Activated T-helper 17 cell treated with anti-CD3 and anti-CD28 coated beads, Interleukin-2, amount 50 U/mL, for 72 hours (primary cell): ENCODE measurements around the gene COMMD4. TPM values are rescaled to one million over a fixed set of nuclear protein-coding genes. Genes with fewer than 3 reads are reported as not detected.

Experiments
- ATAC-seq: fragments of 150-1000 bp; cut with Tn5 transposase; replicated peaks from 2 replicates; pipeline ENCODE4 v1.10.0; 2021; ENCODE audit warnings: mild to moderate bottlenecking, moderate library complexity
- H3K27ac Mint-ChIP-seq: one replicate; pipeline ENCODE4 v1.8.0; 2022; ENCODE audit warnings: mixed read lengths
- H3K27me3 Mint-ChIP-seq: one replicate; pipeline ENCODE4 v1.8.0; 2022; ENCODE audit warnings: mixed read lengths
- H3K36me3 Mint-ChIP-seq: one replicate; pipeline ENCODE4 v1.8.0; 2022; ENCODE audit warnings: low read depth, mild to moderate bottlenecking, mixed read lengths
- H3K4me1 Mint-ChIP-seq: one replicate; pipeline ENCODE4 v1.8.0; 2022; ENCODE audit warnings: mixed read lengths
- H3K4me3 Mint-ChIP-seq: one replicate; pipeline ENCODE4 v1.8.0; 2022; ENCODE audit warnings: mild to moderate bottlenecking, mixed read lengths
- H3K9me3 Mint-ChIP-seq: one replicate; pipeline ENCODE4 v1.8.0; 2022; ENCODE audit warnings: mixed read lengths
- total RNA-seq, 2 donors: library from RNA; stranded (reverse); gene quantifications; one replicate each; pipeline ENCODE4 v1.2.3, GENCODE V29; 2022

The COMMD4 gene
- total RNA-seq, 2 donors from 2014 or later, result 69.9 to 78.9 TPM

DNA sequence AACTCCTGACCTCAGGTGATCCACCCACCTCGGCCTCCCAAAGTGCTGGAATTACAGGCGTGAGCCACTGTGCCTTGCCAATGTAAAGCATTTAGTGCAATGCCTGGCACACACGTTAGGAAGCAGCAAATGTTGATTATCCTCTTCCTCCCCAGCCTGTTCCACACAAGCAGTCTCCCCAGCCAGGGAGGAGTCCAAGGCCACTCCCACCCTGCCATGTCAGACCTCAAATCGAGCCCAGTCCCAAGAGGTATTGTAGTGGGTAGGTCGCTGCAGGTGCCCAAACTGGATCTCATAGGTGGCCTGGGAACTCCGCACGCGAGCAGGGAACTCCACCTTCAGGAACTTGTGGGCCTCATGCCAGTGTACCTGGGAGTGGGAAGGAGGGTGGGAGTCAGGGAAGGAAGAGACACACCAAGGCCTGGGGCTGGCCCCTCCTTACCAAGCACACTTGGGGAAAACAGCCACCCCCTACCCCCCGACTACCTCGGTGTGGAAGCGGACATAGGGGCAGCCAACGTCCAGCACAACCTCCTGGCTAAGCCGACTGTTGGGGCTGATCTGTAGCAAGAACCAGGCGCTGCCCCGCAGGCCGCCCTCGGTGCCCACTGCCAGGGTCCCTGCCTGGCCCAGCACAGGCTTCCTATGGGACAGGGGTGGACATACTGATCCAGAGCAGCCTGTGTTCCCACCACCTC lies 22.3 kb downstream of the COMMD4 start:
- Mint-ChIP-seq H3K4me1 (no peaks in the 10 kb centered on the region), H3K4me3 (no peak overlapping the region), H3K27ac (no peak overlapping the region), H3K27me3 (no peaks in the 10 kb centered on the region), H3K9me3 (no peaks in the 10 kb centered on the region), H3K36me3 (peaks cover 27% of the 10 kb centered on the region)
- ATAC-seq, result no peak

DNA sequence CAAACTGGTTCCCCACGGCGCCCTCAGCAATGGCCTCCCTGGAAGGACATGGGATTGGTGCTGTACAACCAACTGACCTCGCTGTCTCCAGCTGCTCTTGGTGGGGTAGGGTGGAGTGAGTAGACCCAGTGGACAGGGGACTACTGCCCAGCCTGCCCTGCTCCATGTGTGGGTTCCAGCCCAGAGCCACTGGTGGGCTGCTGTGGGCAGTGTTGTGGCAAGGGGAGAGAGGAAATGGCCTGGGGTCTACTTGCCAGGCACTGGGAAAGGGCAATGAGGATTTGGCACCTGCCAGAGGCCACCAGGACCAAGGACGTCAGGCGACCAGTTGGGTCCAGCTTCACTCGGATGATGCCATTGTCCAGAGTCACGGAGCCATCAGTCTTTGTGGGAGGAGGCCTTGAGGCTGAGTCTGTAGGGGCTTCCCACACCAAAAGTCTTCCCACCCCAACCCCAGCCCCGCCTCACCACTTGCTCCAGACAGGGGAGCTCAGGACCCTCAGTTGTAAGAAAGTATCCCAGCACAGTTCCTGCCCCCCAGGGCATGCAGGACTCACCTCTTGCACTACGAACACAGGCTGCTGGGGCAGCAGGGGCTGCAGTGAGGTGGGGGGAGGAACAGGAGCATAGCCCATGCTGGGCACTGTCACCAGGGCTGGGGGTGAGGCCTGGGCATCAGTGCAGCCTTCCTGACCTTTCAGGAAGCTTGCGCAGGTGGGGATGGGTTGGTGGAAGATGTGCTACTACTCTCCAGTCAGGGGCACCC lies 23.1 kb downstream of the COMMD4 start:
- no peak overlapping the region for H3K27ac Mint-ChIP-seq
- no peak overlapping the region for H3K4me3 Mint-ChIP-seq
- H3K4me1 Mint-ChIP-seq, result no peaks in the 10 kb centered on the region
- no peaks in the 10 kb centered on the region for H3K9me3 Mint-ChIP-seq
- no peaks in the 10 kb centered on the region for H3K27me3 Mint-ChIP-seq
- peaks cover 33% of the 10 kb centered on the region for H3K36me3 Mint-ChIP-seq
- no peak for ATAC-seq

DNA sequence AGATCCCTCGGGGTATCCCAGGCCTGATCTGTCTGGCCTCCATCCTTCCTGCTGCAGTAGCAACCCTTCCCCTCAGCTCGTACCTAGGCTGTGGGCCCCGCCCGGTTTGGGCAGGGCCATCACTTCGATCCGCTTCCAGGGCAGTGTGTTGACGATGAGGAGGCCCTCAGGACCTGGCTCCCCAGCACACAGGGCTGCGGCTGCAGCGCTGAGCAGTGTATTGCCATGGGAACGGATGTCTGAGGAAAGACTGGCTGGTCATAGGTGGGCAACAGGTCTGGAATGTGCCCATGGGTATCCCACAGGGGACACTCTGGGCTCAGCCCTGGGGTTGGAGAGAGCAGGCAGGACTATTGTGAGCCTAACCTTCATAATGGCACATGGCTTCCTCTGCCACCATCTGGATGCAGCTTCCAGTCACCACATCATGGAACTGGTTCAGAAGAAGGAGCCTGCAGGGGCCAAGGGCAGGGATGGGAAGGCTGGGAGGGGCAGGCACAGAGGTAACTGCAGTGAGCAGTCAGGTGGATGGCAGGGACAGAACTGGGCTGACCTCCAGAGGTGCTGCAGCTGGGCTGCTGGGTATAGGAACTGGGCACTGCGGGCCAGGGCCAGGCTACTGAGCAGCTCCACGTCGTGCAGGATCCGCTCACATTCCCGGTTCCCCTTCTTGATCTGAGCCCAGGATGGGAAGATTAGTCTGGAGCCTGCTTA lies 23.8 kb downstream of the COMMD4 start:
- Mint-ChIP-seq H3K9me3 (no peaks in the 10 kb centered on the region), H3K4me3 (no peak overlapping the region), H3K36me3 (peaks cover 41% of the 10 kb centered on the region), H3K27ac (no peak overlapping the region), H3K4me1 (no peaks in the 10 kb centered on the region), H3K27me3 (no peaks in the 10 kb centered on the region)
- ATAC-seq, result no peak

- Mint-ChIP-seq H3K27me3 (no peaks in the 10 kb centered on the region), H3K9me3 (no peaks in the 10 kb centered on the region), H3K27ac (peak overlapping the region; percentile 41), H3K4me3 (no peak overlapping the region), H3K36me3 (peaks cover 48% of the 10 kb centered on the region), H3K4me1 (no peaks in the 10 kb centered on the region)
- peak; percentile 31 for ATAC-seq
These were observed 24.5 kb downstream of the COMMD4 start for GRCh38 chr15:75360391-75360790.

GRCh38 chr15:75360856-75361255 lies 25.0 kb downstream of the COMMD4 start:
- peaks cover 48% of the 10 kb centered on the region for H3K36me3 Mint-ChIP-seq
- no peak for ATAC-seq

DNA sequence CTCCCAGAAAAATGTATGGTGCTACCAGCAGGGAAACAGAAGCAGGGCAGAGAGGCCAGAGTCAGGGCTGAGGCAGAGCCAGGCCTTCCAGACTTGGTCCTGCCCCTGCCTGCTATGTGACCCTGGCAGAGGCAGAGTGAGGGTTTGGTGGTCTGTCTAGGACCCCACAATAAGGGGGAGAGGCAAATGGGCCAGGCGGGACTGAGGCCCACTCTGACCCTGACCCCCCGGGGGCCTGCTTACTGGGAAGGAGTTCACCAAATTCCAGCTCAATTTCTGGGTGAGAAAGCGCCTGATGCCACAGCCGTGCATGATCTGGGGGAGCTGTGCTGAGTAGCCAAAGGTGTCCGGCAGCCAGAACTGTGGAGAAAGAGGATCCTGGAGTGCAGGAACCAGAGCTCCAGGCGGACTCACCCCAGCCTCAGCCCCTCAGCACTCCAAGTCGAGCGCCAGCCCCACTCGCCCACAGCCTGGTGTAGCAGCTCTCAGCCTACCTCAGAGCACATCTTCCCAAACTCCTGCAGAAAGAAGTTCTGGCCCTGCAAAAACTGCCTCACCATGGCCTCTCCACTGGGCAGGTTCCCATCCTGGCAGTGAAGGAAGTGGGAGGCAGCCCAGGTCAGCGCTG lies 25.6 kb downstream of the COMMD4 start:
- H3K27me3 Mint-ChIP-seq, result no peaks in the 10 kb centered on the region
- H3K4me1 Mint-ChIP-seq, result no peaks in the 10 kb centered on the region
- ATAC-seq, result no peak
- H3K4me3 Mint-ChIP-seq, result no peak overlapping the region
- H3K27ac Mint-ChIP-seq, result no peak overlapping the region
- no peaks in the 10 kb centered on the region for H3K9me3 Mint-ChIP-seq
- H3K36me3 Mint-ChIP-seq, result peaks cover 43% of the 10 kb centered on the region

More at GRCh38 chr15:75360856-75361255, 25.0 kb downstream of the COMMD4 start:
- Mint-ChIP-seq H3K9me3 (no peaks in the 10 kb centered on the region), H3K27ac (peak overlapping the region; percentile 41), H3K4me1 (no peaks in the 10 kb centered on the region), H3K27me3 (no peaks in the 10 kb centered on the region), H3K4me3 (no peak overlapping the region)

GRCh38 chr15:75361989-75362641 lies 26.3 kb downstream of the COMMD4 start:
- H3K36me3 Mint-ChIP-seq, result peaks cover 43% of the 10 kb centered on the region
- no peaks in the 10 kb centered on the region for H3K27me3 Mint-ChIP-seq
- no peak for ATAC-seq
- no peak overlapping the region for H3K27ac Mint-ChIP-seq
- no peaks in the 10 kb centered on the region for H3K4me1 Mint-ChIP-seq
- H3K4me3 Mint-ChIP-seq, result no peak overlapping the region
- H3K9me3 Mint-ChIP-seq, result no peaks in the 10 kb centered on the region

GRCh38 chr15:75362642-75363249 lies 26.9 kb downstream of the COMMD4 start:
- no peaks in the 10 kb centered on the region for H3K27me3 Mint-ChIP-seq
- H3K4me1 Mint-ChIP-seq, result no peaks in the 10 kb centered on the region
- no peak overlapping the region for H3K4me3 Mint-ChIP-seq
- peaks cover 40% of the 10 kb centered on the region for H3K36me3 Mint-ChIP-seq
- peak overlapping the region; percentile 33 for H3K27ac Mint-ChIP-seq
- no peaks in the 10 kb centered on the region for H3K9me3 Mint-ChIP-seq
- ATAC-seq, result no peak

DNA sequence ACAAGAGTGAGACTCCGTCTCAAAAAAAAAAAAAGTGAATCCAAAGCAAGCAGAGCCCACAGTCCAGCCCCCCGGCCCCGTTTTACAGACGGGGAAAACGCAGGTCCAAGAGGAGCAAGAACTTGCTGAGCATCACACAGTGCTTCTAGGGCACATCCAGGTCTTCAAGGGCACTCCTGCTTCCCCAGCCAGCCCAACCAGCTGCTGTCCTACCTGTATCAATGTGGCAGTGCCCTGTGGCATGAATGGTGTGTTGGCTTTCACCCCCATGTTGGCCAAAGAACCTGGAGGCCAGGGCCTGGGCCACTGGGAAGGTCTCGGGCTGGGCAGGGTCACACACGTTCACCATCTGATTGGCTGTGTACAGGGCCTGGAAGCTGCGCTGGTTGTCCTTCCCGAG lies 27.9 kb downstream of the COMMD4 start:
- H3K27me3 Mint-ChIP-seq, result no peaks in the 10 kb centered on the region
- ATAC-seq, result no peak

GRCh38 chr15:75364881-75365280 lies 29.0 kb downstream of the COMMD4 start:
- Mint-ChIP-seq H3K27me3 (no peaks in the 10 kb centered on the region), H3K4me1 (peaks cover 6% of the 10 kb centered on the region), H3K27ac (peak overlapping the region; percentile 54), H3K4me3 (no peak overlapping the region), H3K9me3 (no peaks in the 10 kb centered on the region), H3K36me3 (peaks cover 45% of the 10 kb centered on the region)
- ATAC-seq, result no peak

More for the DNA sequence above, 27.9 kb downstream of the COMMD4 start:
- no peak overlapping the region for H3K27ac Mint-ChIP-seq
- peaks cover 36% of the 10 kb centered on the region for H3K36me3 Mint-ChIP-seq
- H3K4me3 Mint-ChIP-seq, result no peak overlapping the region
- H3K4me1 Mint-ChIP-seq, result peaks cover under 1% of the 10 kb centered on the region
- no peaks in the 10 kb centered on the region for H3K9me3 Mint-ChIP-seq

GRCh38 chr15:75366163-75366562 lies 30.3 kb downstream of the COMMD4 start:
- no peaks in the 10 kb centered on the region for H3K9me3 Mint-ChIP-seq
- H3K36me3 Mint-ChIP-seq, result peaks cover 57% of the 10 kb centered on the region
- no peak overlapping the region for H3K4me3 Mint-ChIP-seq
- no peak overlapping the region for H3K27ac Mint-ChIP-seq
- peaks cover 6% of the 10 kb centered on the region for H3K4me1 Mint-ChIP-seq
- no peak for ATAC-seq
- H3K27me3 Mint-ChIP-seq, result no peaks in the 10 kb centered on the region

DNA sequence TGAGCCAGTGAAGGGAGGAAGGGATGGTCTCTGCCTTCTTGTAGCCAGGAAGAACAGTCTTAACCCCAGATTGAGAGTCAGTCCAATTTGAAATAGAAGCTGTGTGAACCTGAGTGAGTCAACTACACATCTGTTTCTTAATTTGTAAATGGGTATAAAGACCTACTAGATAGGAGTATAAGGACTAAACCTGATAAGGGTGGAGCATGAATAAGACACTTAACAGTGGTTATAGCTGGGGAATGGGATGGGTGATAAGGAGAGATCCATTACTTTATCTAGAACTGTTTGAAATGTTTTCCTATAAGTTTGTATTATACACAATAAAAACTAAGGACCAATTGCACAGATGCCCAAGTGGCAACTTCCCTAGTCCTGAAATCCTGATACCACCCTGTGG lies 31.1 kb downstream of the COMMD4 start:
- H3K9me3 Mint-ChIP-seq, result no peaks in the 10 kb centered on the region
- no peaks in the 10 kb centered on the region for H3K27me3 Mint-ChIP-seq
- ATAC-seq, result no peak
- peaks cover 6% of the 10 kb centered on the region for H3K4me1 Mint-ChIP-seq
- peaks cover 65% of the 10 kb centered on the region for H3K36me3 Mint-ChIP-seq
- H3K4me3 Mint-ChIP-seq, result peak overlapping the region; percentile 95
- peak overlapping the region; percentile 72 for H3K27ac Mint-ChIP-seq

- Mint-ChIP-seq H3K4me1 (peaks cover 6% of the 10 kb centered on the region), H3K9me3 (no peaks in the 10 kb centered on the region), H3K27ac (peak overlapping the region; percentile 72), H3K36me3 (peaks cover 70% of the 10 kb centered on the region), H3K27me3 (no peaks in the 10 kb centered on the region), H3K4me3 (peak overlapping the region; percentile 95)
- ATAC-seq, result no peak
These were observed 31.6 kb downstream of the COMMD4 start for GRCh38 chr15:75367406-75367912.
